Measurements from ENCODE around the gene DPP6.
"Not testable (repeated sequence)": the region's sequence is repeated elsewhere in the genome, so short reads cannot be mapped to it uniquely, and the experiment has no call there.

Gene DPP6

DNA sequence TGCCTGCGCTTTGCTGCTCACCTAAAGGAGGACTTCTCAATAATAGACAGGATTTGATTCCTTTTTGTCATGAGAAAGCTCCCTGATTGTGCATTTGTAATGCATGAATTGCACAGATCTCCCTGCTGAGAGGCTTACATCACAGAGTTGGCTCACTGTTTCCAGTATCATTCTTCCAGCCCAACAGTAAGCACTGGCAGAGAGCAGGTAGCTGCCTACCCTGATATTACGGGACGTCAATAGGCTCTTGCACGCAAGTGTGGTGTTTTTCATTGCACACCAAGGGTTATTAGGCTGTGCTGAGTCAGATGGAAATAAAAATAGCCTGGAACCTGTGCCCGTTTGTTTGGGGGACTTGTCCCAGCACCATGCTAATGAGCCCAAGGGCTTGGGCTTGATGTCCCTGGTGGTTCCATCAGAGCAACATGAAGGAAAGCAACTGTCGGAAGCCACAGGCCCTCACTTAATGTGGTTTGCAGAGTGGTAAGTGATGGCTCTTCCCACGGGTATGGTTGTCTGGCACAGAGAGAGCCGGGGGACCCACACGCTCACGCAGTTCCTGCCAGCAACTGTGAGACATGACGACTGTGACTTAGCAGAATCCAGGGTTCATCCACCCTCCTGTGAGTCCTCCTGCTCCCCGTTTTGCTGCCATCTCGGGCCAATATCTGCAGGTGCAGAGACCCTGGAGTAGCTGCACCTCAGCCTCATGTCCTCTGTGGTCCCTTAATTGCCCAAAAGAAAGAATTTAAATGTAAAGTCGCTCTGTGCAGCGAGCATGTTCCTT, 20.4 kb downstream of the DPP6 start:
- H3K9me3 ChIP-seq (ENCODE audit: control insufficient read depth, low read length); H3K36me3 ChIP-seq (ENCODE audit: control insufficient read depth, insufficient read depth, low read length); H3K4me1 ChIP-seq (ENCODE audit: control insufficient read depth, insufficient read depth, low read length); H3K27me3 ChIP-seq (ENCODE audit: control insufficient read depth, insufficient read depth, low read length, poor library complexity, severe bottlenecking); H3K27ac ChIP-seq (ENCODE audit: insufficient read depth, low read depth, low read length, poor library complexity, severe bottlenecking); H3K4me3 ChIP-seq (ENCODE audit: insufficient read depth, low read depth, low read length): not testable (repeated sequence)
- WGBS, 2 experiments, result 89 to 92% methylated on average over 14 of the region's 15 CpGs

DNA sequence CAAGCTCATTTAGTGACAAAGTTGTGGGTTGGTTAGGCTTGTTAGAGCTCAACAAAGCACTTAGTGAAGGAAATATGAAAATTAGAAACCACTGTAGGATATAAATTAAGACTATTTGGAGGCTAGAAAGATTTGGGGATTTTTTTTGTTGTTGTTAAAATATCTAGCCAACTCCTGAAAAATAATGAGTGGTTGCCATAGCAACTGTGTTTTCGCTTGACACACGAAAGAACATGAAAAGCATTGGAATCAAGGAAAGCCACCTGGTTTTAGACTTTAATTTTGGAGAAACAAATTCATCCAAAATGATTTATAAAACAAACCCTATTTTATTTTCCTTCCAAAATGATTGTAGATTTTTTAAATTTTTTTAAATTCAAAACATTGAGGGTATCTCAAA, 26.3 kb downstream of the DPP6 start:
- 95 to 96% methylated on average over 2 of the region's 2 CpGs for WGBS, 2 experiments
- not testable (repeated sequence) for H3K27me3 ChIP-seq (ENCODE audit: control insufficient read depth, insufficient read depth, low read length, poor library complexity, severe bottlenecking); H3K9me3 ChIP-seq (ENCODE audit: control insufficient read depth, low read length); H3K36me3 ChIP-seq (ENCODE audit: control insufficient read depth, insufficient read depth, low read length); H3K4me3 ChIP-seq (ENCODE audit: insufficient read depth, low read depth, low read length); H3K4me1 ChIP-seq (ENCODE audit: control insufficient read depth, insufficient read depth, low read length); H3K27ac ChIP-seq (ENCODE audit: insufficient read depth, low read depth, low read length, poor library complexity, severe bottlenecking)

DNA sequence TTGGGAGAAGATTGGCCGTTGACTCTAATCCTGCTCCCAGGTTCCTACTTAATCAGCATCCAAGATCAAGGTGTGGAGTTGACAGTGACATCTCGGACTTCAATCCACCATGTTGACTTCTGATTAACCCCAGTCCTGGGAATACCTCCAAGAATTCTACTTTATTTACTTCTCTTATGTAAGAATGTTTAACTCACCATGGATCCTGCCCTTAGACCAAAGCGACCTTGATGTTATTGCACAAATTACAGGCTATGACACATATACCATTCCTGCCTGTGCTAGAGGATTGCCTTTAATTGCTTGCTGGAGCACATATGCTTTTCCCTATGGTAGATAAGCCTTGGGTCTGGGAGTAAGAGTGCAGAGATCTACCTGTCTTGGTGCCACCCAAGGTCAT, 28.1 kb downstream of the DPP6 start:
- not testable (repeated sequence) for H3K9me3 ChIP-seq (ENCODE audit: control insufficient read depth, low read length); H3K36me3 ChIP-seq (ENCODE audit: control insufficient read depth, insufficient read depth, low read length); H3K4me3 ChIP-seq (ENCODE audit: insufficient read depth, low read depth, low read length); H3K27me3 ChIP-seq (ENCODE audit: control insufficient read depth, insufficient read depth, low read length, poor library complexity, severe bottlenecking); H3K27ac ChIP-seq (ENCODE audit: insufficient read depth, low read depth, low read length, poor library complexity, severe bottlenecking); H3K4me1 ChIP-seq (ENCODE audit: control insufficient read depth, insufficient read depth, low read length)
- WGBS, 2 experiments, result 100% methylated on average over 1 to 2 of the region's 3 CpGs

DNA sequence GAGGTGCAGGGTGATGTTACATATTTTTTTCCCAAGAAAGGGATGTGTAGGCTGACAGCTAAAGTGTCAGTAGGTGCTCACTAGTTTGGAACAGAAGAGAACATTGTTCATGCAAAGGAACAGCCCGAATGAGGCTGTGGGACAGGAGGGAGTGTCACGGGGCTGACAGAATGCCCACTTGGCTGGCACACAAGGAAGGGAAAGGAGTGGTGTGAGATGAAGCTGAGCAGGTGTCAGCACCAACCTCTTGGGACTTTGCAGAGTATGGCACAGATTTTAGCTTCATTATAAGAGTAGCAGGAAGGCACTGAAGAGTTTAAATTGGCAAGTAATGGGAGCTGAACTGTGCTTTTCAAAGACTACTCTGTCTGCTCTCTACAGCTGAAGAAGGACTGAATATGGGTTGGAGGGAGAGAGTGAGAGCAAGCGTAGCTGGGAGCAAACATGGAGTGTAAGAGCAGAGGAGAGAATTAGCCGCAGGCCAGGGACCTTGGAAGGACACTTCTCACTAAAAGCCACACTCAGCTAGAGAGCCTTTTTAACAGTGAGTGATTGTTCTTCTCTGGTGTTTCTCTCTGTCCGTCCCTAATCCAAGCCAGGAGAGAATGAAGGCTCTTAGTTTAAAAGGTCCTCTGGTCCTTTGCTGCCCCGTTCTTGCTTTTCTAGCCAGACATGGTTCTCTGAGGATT, 35.0 kb downstream of the DPP6 start:
- H3K4me1 ChIP-seq (ENCODE audit: control insufficient read depth, insufficient read depth, low read length); H3K9me3 ChIP-seq (ENCODE audit: control insufficient read depth, low read length); H3K27me3 ChIP-seq (ENCODE audit: control insufficient read depth, insufficient read depth, low read length, poor library complexity, severe bottlenecking); H3K36me3 ChIP-seq (ENCODE audit: control insufficient read depth, insufficient read depth, low read length); H3K27ac ChIP-seq (ENCODE audit: insufficient read depth, low read depth, low read length, poor library complexity, severe bottlenecking); H3K4me3 ChIP-seq (ENCODE audit: insufficient read depth, low read depth, low read length): not testable (repeated sequence)
- WGBS, 2 experiments, result 72 to 83% methylated on average over 4 of the region's 6 CpGs

DNA sequence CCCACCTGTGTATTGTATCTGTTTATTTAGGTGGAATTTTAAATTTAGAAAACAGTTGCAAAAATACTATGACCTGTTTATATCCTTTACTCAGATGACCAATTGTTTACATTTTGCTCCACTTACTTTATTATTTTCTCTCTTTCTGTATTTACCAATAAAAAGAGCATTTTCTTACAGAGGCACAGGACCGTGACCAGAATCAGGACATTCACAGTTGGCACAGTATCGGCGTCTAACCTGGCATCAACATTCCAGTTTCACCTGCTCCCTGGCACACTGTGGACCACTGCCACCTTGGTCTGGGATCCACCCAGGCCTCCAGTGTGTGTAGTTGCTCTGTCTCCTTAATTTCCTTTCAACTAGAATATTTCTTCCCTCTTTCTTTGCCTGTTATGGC, 39.9 kb downstream of the DPP6 start:
- not testable (repeated sequence) for H3K36me3 ChIP-seq (ENCODE audit: control insufficient read depth, insufficient read depth, low read length); H3K27me3 ChIP-seq (ENCODE audit: control insufficient read depth, insufficient read depth, low read length, poor library complexity, severe bottlenecking); H3K4me1 ChIP-seq (ENCODE audit: control insufficient read depth, insufficient read depth, low read length); H3K27ac ChIP-seq (ENCODE audit: insufficient read depth, low read depth, low read length, poor library complexity, severe bottlenecking); H3K4me3 ChIP-seq (ENCODE audit: insufficient read depth, low read depth, low read length); H3K9me3 ChIP-seq (ENCODE audit: control insufficient read depth, low read length)
- WGBS, 2 experiments, result 90 to 100% methylated on average over 3 of the region's 3 CpGs

DNA sequence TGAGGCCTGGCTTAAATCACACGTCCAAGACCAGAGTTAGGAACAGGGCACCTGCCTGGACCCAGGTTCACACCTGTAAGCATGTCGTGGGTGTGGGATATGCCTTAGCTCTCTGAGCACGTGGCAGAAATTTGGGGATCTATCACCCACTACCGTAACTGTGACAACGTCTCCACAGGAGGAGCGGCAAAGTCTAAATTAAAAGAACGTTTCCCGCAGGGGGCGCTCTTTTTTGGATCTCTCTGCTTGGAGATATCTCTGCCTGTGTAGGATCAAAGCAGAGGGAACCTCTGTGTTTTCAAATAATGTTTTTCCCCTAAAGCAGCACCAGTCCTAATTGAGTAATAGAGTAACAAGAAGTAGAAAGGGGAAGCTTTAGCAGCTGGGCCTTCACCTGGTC, 43.0 kb downstream of the DPP6 start:
- not testable (repeated sequence) for H3K9me3 ChIP-seq (ENCODE audit: control insufficient read depth, low read length); H3K36me3 ChIP-seq (ENCODE audit: control insufficient read depth, insufficient read depth, low read length); H3K27ac ChIP-seq (ENCODE audit: insufficient read depth, low read depth, low read length, poor library complexity, severe bottlenecking); H3K4me3 ChIP-seq (ENCODE audit: insufficient read depth, low read depth, low read length); H3K4me1 ChIP-seq (ENCODE audit: control insufficient read depth, insufficient read depth, low read length); H3K27me3 ChIP-seq (ENCODE audit: control insufficient read depth, insufficient read depth, low read length, poor library complexity, severe bottlenecking)
- 77 to 82% methylated on average over 8 to 9 of the region's 9 CpGs for whole genome bisulfite sequencing, 2 experiments

DNA sequence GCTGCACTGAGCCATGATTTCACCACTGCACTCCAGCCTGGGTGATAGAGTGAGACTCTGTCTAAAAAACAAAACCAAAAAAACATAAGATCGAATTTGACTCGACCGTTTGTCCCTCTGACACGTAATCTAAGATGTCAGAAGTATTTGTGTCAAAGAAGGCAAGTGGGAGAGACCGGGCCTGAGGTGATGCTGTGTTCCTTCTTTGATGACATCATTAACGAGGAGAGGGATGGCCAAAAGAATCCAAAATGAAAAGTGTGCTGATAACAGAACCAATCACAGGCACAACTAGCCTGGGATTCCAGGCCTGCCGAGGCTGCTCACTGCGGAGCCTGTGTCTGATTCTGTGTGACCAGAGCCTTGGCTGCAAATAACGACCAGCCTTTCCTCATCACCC, 52.9 kb downstream of the DPP6 start:
- H3K9me3 ChIP-seq (ENCODE audit: control insufficient read depth, low read length); H3K36me3 ChIP-seq (ENCODE audit: control insufficient read depth, insufficient read depth, low read length); H3K27me3 ChIP-seq (ENCODE audit: control insufficient read depth, insufficient read depth, low read length, poor library complexity, severe bottlenecking); H3K27ac ChIP-seq (ENCODE audit: insufficient read depth, low read depth, low read length, poor library complexity, severe bottlenecking); H3K4me3 ChIP-seq (ENCODE audit: insufficient read depth, low read depth, low read length); H3K4me1 ChIP-seq (ENCODE audit: control insufficient read depth, insufficient read depth, low read length): not testable (repeated sequence)
- 92% methylated on average over 9 of the region's 9 CpGs for WGBS, 2 experiments

DNA sequence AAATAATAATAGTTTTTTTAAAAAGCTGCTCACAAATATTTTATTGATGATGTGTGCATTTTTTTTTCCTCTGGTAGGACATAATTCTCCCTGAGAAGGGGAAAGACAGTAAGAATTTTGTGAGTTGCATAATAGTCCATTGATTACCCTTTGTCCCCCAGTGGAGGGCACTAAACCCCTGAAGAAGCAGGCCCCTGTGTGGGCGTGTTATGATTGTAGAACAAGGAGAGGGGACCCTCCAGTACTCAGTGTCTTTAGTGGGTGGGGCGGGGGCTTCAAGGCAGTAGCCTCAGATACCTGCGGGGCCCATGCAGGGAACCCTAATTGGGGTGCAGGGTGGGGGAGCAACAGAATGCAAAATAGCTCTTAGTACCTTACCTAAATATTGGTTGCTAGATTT, 57.4 kb downstream of the DPP6 start:
- not testable (repeated sequence) for H3K36me3 ChIP-seq (ENCODE audit: control insufficient read depth, insufficient read depth, low read length); H3K4me3 ChIP-seq (ENCODE audit: insufficient read depth, low read depth, low read length); H3K9me3 ChIP-seq (ENCODE audit: control insufficient read depth, low read length); H3K27ac ChIP-seq (ENCODE audit: insufficient read depth, low read depth, low read length, poor library complexity, severe bottlenecking); H3K27me3 ChIP-seq (ENCODE audit: control insufficient read depth, insufficient read depth, low read length, poor library complexity, severe bottlenecking); H3K4me1 ChIP-seq (ENCODE audit: control insufficient read depth, insufficient read depth, low read length)
- WGBS, 2 experiments, result no CpG with 5 or more reads among the region's 3 CpGs

DNA sequence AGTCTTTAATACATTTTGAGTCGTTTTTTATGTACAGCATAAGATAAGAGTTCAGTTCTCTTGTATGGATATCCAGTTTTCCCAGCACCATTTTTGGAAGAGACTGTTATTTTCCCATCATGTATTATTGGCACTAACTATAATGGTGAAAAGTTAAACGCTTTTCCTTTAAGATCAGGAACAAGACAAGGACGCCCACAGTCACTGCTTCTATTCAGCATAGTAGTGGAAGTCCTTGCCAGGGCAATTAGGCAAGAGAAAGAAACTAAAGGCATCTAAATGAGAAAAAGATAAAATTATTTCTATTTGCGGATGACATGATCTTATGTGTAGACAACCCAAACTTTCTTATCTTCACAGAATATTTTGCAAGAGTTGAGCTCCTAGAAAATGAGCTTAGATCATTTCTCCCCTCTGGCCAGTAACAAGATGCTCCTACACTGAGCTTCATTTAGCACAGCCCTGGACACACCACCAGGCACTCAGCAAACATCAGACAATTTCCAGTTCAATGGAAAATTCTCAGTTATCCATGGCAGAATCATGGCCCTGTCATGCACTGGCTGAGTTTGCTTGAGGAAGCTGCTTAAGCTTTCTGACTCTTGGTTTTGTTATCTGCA, 61.6 kb downstream of the DPP6 start:
- not testable (repeated sequence) for H3K9me3 ChIP-seq (ENCODE audit: control insufficient read depth, low read length); H3K36me3 ChIP-seq (ENCODE audit: control insufficient read depth, insufficient read depth, low read length); H3K4me3 ChIP-seq (ENCODE audit: insufficient read depth, low read depth, low read length); H3K4me1 ChIP-seq (ENCODE audit: control insufficient read depth, insufficient read depth, low read length); H3K27ac ChIP-seq (ENCODE audit: insufficient read depth, low read depth, low read length, poor library complexity, severe bottlenecking); H3K27me3 ChIP-seq (ENCODE audit: control insufficient read depth, insufficient read depth, low read length, poor library complexity, severe bottlenecking)
- WGBS, 2 experiments, result 78 to 93% methylated on average over 2 to 4 of the region's 4 CpGs

DNA sequence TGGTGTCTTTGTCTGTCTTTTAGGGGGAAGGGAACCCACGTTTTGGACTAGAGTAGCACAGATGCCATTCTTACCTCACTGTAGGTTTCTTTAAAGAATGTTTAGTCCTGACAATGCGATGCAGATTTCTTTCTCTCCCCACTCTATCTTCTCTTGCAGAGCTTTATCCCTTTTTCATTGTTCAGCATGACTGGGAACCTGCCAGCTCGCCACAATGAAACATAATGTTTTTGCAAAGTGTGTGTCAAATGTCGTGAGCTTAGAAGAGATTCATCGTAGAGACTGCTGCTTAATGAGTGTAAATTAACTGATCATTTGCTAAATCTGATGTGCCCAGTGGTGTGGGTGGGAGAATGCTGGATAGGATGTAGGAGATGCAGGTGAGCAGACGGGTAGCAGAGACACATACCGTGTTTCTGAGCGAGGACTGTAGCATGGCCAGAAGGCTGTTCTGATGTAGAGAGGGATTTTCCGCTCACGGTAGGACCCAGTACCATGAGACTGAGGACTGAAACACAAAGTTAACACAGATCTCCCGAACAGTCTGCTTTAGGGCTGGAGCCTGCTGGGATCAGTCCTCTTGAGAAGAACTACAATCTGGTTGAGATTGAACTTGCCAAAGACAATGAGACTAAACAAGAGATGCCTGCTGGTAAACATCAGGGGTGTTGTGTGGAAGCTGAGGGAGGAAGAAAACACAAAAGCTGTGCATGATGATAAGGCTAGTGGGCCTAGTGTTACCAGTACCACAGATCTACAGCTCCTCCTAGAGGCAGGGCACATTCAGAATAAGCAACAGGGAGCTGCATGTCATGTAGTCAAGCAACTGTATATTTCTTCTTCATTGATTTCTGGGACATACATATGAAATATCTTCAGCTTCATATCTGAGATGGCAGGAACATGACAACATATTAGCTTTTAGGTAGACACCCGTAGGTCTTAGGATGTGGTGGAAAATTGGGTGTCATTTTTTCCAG, 65.5 kb downstream of the DPP6 start:
- not testable (repeated sequence) for H3K9me3 ChIP-seq (ENCODE audit: control insufficient read depth, low read length); H3K27me3 ChIP-seq (ENCODE audit: control insufficient read depth, insufficient read depth, low read length, poor library complexity, severe bottlenecking); H3K4me1 ChIP-seq (ENCODE audit: control insufficient read depth, insufficient read depth, low read length); H3K4me3 ChIP-seq (ENCODE audit: insufficient read depth, low read depth, low read length); H3K36me3 ChIP-seq (ENCODE audit: control insufficient read depth, insufficient read depth, low read length); H3K27ac ChIP-seq (ENCODE audit: insufficient read depth, low read depth, low read length, poor library complexity, severe bottlenecking)
- 64 to 69% methylated on average over 10 to 11 of the region's 12 CpGs for WGBS, 2 experiments

All from ectodermal cell (in vitro differentiated cells).